WI38 (cell line): ENCODE measurements around the gene NGFR.

Source experiments
- H3K4me3 ChIP-seq: 2 replicates; pipeline ENCODE4 v1.5.1; 2011; ENCODE audit warnings: low read depth, mild to moderate bottlenecking, control low read depth, low read length
- CTCF ChIP-seq: IDR thresholded peaks from 2 replicates; pipeline ENCODE4 v1.5.1; 2012; ENCODE audit warnings: low read depth, mild to moderate bottlenecking, control low read depth, low read length

Gene NGFR

GRCh38 chr17:49469831-49470810 is 25.0 kb upstream of the NGFR start:
- TF ChIP-seq CTCF = no peak

GRCh38 chr17:49471089-49471683 is 23.9 kb upstream of the NGFR start:
- no peak overlapping the region for H3K4me3 ChIP-seq
- no peak for TF ChIP-seq CTCF

More at GRCh38 chr17:49469831-49470810, 25.0 kb upstream of the NGFR start:
- H3K4me3 ChIP-seq = no peak overlapping the region

GRCh38 chr17:49471769-49472168 is 23.3 kb upstream of the NGFR start:
- TF ChIP-seq CTCF = no peak
- no peak overlapping the region for H3K4me3 ChIP-seq

- H3K4me3 ChIP-seq = no peak overlapping the region
- no peak for TF ChIP-seq CTCF
Measured at GRCh38 chr17:49472527-49472926, 22.6 kb upstream of the NGFR start.

GRCh38 chr17:49473900-49474751 is 21.0 kb upstream of the NGFR start:
- no peak for TF ChIP-seq CTCF
- no peak overlapping the region for H3K4me3 ChIP-seq

- TF ChIP-seq CTCF = no peak
- no peak overlapping the region for H3K4me3 ChIP-seq
Measured at GRCh38 chr17:49477709-49478108, 17.4 kb upstream of the NGFR start.
